ENCODE data around the gene CPOX. TPM values are rescaled to one million over a fixed set of nuclear protein-coding genes. Genes with fewer than 3 reads are reported as not detected.
A peak's percentile ranks its signal among the peaks of the same experiment; 100 is the strongest.

Gene CPOX
- total RNA-seq, 2 experiments from 2014 or later: 7.0 to 10.5 TPM

- H3K4me3 ChIP-seq (ENCODE audit: low read length): no peak overlapping the region
- intact Hi-C loops (cut with DNase I, micrococcal nuclease): no loop called here
- peak overlapping the region; percentile 92 for H3K27ac Mint-ChIP-seq
- TF ChIP-seq CTCF (IDR thresholded peaks at IDR 0.05): no peak
- H3K4me3 Mint-ChIP-seq: no peak overlapping the region
- no peaks in the 10 kb centered on the region for H3K36me3 Mint-ChIP-seq (ENCODE audit: low read depth)
- no peaks in the 10 kb centered on the region for H3K9me3 Mint-ChIP-seq
- H3K36me3 ChIP-seq (ENCODE audit: insufficient read depth, low read length): no peaks in the 10 kb centered on the region
- H3K4me1 ChIP-seq (ENCODE audit: insufficient read depth, low read length): peaks cover 37% of the 10 kb centered on the region
- CTCF ChIA-PET: interaction anchor here (1.2 to 1.3 kb wide), 2 partner anchors 9 to 516 kb away, joined by 3 read pairs; no protein-coding TSS in a partner anchor
- DNase-seq: no peak
- peaks cover 69% of the 10 kb centered on the region for H3K4me1 Mint-ChIP-seq (ENCODE audit: low read depth)
- H3K27ac ChIP-seq (ENCODE audit: low read depth in 1 of 2, low read length in 2 of 2): no peak overlapping the region
- H3K27me3 Mint-ChIP-seq: no peaks in the 10 kb centered on the region
- no peaks in the 10 kb centered on the region for H3K27me3 ChIP-seq (ENCODE audit: control insufficient read depth in 1 of 2, insufficient read depth in 2 of 2, low read length in 2 of 2)
- no peaks in the 10 kb centered on the region for H3K9me3 ChIP-seq (ENCODE audit: control insufficient read depth in 1 of 2, insufficient read depth in 1 of 2, low read length in 2 of 2)
- POLR2A ChIA-PET: interaction anchor here (0.9 to 6.3 kb wide), 3 partner anchors 10 to 33 kb away, joined by 4 to 57 read pairs (median 39); partner anchors contain the start of gene CLDND1
- no peak for ATAC-seq (ENCODE audit: poor library complexity)
Observed at GRCh38 chr3:98555025-98555379, 38.4 kb downstream of the CPOX start.

GRCh38 chr3:98554580-98554979 lies 38.8 kb downstream of the CPOX start:
- Mint-ChIP-seq H3K27ac (peak overlapping the region; percentile 92), H3K36me3 (ENCODE audit: low read depth) (no peaks in the 10 kb centered on the region), H3K4me3 (no peak overlapping the region), H3K4me1 (ENCODE audit: low read depth) (peaks cover 69% of the 10 kb centered on the region), H3K9me3 (no peaks in the 10 kb centered on the region), H3K27me3 (no peaks in the 10 kb centered on the region)
- ATAC-seq (ENCODE audit: poor library complexity) (no peak), DNase-seq (no peak)
- H3K36me3 ChIP-seq (ENCODE audit: insufficient read depth, low read length): no peaks in the 10 kb centered on the region
- peaks cover 37% of the 10 kb centered on the region for H3K4me1 ChIP-seq (ENCODE audit: insufficient read depth, low read length)
- no peaks in the 10 kb centered on the region for H3K9me3 ChIP-seq (ENCODE audit: control insufficient read depth in 1 of 2, insufficient read depth in 1 of 2, low read length in 2 of 2)
- intact Hi-C loops (cut with DNase I, micrococcal nuclease): no loop called here
- no peak overlapping the region for H3K27ac ChIP-seq (ENCODE audit: low read depth in 1 of 2, low read length in 2 of 2)
- ChIA-PET CTCF (interaction anchor here (1.2 to 1.3 kb wide), 2 partner anchors 9 to 515 kb away, joined by 3 read pairs; no protein-coding TSS in a partner anchor), POLR2A (interaction anchor here (0.9 to 6.3 kb wide), 3 partner anchors 10 to 32 kb away, joined by 4 to 57 read pairs (median 39); partner anchors contain the start of gene CLDND1)
- TF ChIP-seq CTCF (IDR thresholded peaks at IDR 0.05): no peak
- H3K4me3 ChIP-seq (ENCODE audit: low read length): no peak overlapping the region
- no peaks in the 10 kb centered on the region for H3K27me3 ChIP-seq (ENCODE audit: control insufficient read depth in 1 of 2, insufficient read depth in 2 of 2, low read length in 2 of 2)

DNA sequence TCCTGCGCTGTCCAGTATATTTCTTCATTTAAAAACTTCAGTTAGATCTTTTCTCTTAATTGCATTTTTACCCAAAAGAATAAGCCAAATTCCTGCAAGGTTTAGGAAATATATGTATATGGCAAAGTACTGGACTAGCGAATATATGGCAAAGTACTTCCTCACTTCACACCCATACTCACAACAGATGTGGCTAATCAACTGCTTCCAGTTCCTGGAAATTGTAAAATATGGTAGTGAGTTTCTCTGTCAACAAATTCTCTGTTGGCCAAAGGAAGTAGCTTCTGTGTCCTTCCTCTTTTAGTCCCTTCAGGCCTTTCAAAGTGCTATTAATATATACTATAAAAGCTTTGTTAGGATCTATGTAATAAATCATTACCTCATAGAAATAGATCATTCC lies 39.7 kb downstream of the CPOX start:
- H3K4me3 Mint-ChIP-seq: no peak overlapping the region

More for the DNA sequence above, 39.7 kb downstream of the CPOX start:
- peak overlapping the region; percentile 67 for H3K27ac Mint-ChIP-seq
- Histone ChIP-seq H3K4me1 (ENCODE audit: insufficient read depth, low read length) (peaks cover 37% of the 10 kb centered on the region), H3K27ac (ENCODE audit: low read depth in 1 of 2, low read length in 2 of 2) (peak overlapping the region in 1 of 2 donors; percentile 23), H3K27me3 (ENCODE audit: control insufficient read depth in 1 of 2, insufficient read depth in 2 of 2, low read length in 2 of 2) (no peaks in the 10 kb centered on the region), H3K36me3 (ENCODE audit: insufficient read depth, low read length) (no peaks in the 10 kb centered on the region), H3K4me3 (ENCODE audit: low read length) (no peak overlapping the region), H3K9me3 (ENCODE audit: control insufficient read depth in 1 of 2, insufficient read depth in 1 of 2, low read length in 2 of 2) (no peaks in the 10 kb centered on the region)
- ChIA-PET CTCF (interaction anchor here (1.0 to 1.3 kb wide), 2 partner anchors 10 to 11 kb away, joined by 3 read pairs; no protein-coding TSS in a partner anchor), POLR2A (interaction anchor here (1.4 to 6.3 kb wide), 3 partner anchors 11 to 31 kb away, joined by 3 to 57 read pairs (median 5); partner anchors contain the start of gene CLDND1)
- TF ChIP-seq CTCF (IDR thresholded peaks at IDR 0.05): no peak
- peaks cover 61% of the 10 kb centered on the region for H3K4me1 Mint-ChIP-seq (ENCODE audit: low read depth)
- no peaks in the 10 kb centered on the region for H3K9me3 Mint-ChIP-seq
- H3K27me3 Mint-ChIP-seq: no peaks in the 10 kb centered on the region
- no peaks in the 10 kb centered on the region for H3K36me3 Mint-ChIP-seq (ENCODE audit: low read depth)
- DNase-seq (peak in 1 of 14 experiments; percentile 30), ATAC-seq (ENCODE audit: poor library complexity) (no peak)
- intact Hi-C loops (cut with DNase I, micrococcal nuclease): no loop called here

All from CD4-positive, alpha-beta T cell (primary cell).